Caco-2 (cell line): ENCODE measurements around the gene ZNF48. TPM values are rescaled to one million over a fixed set of nuclear protein-coding genes. Genes with fewer than 3 reads are reported as not detected.

Source experiments
- BruUV-seq: library from RNA; stranded (reverse); fragments of 400-500 nt; replicated peaks from 2 replicates; lab custom pipeline; 2021; lab: Mats Ljungman, UMichigan
- CTCF ChIA-PET: fragments of 300-600 bp; sonication (Branson Sonifier 250); formaldehyde crosslinking; loops from one replicate; lab custom pipeline; 2022; ENCODE audit warnings: antibody characterized with exemption; lab: Charles Lee
- POLR2A ChIA-PET: fragments of 300-600 bp; sonication (Branson Sonifier 250); formaldehyde crosslinking; loops from one replicate; lab custom pipeline; 2022; ENCODE audit warnings: antibody characterized with exemption; lab: Charles Lee
- DNase-seq, 2 experiments: peaks; one replicate each; pipeline versions ENCODE4 v3.0.0 to v3.0.0-alpha.2; 2020 to 2022
- H3K27me3 ChIP-seq: replicated peaks from 2 replicates; pipeline ENCODE4 v1.6.0; 2011; ENCODE audit warnings: low read length; ENCODE audit not compliant: control insufficient read depth, insufficient read depth
- H3K36me3 ChIP-seq: 2 replicates; pipeline ENCODE4 v1.5.1; 2011; ENCODE audit warnings: low read length; ENCODE audit not compliant: control insufficient read depth, insufficient read depth
- H3K4me1 ChIP-seq: fragments of 250-450 bp; sonication (Bioruptor Pico); 2 replicates; pipeline ENCODE4 v1.5.1; 2020; ENCODE audit warnings: mild to moderate bottlenecking
- H3K4me3 ChIP-seq: 2 replicates; pipeline ENCODE4 v1.5.1; 2011; ENCODE audit warnings: low read depth, mild to moderate bottlenecking, control low read depth, low read length
- H3K9me3 ChIP-seq: fragments of 250-450 bp; sonication (Bioruptor Pico); 2 replicates; pipeline ENCODE4 v1.5.1; 2020; ENCODE audit warnings: mild to moderate bottlenecking, moderate library complexity
- H3K27ac Mint-ChIP-seq: one replicate; pipeline ENCODE4 v1.8.0; 2022; ENCODE audit warnings: mixed read lengths; ENCODE audit not compliant: unreplicated experiment
- H3K27me3 Mint-ChIP-seq: one replicate; pipeline ENCODE4 v1.8.0; 2022; ENCODE audit warnings: mixed read lengths; ENCODE audit not compliant: insufficient read depth, unreplicated experiment
- H3K36me3 Mint-ChIP-seq: one replicate; pipeline ENCODE4 v1.8.0; 2022; ENCODE audit warnings: mild to moderate bottlenecking, mixed read lengths; ENCODE audit not compliant: insufficient read depth, unreplicated experiment
- H3K4me1 Mint-ChIP-seq: one replicate; pipeline ENCODE4 v1.8.0; 2022; ENCODE audit warnings: low read depth, mixed read lengths; ENCODE audit not compliant: unreplicated experiment
- H3K4me3 Mint-ChIP-seq: one replicate; pipeline ENCODE4 v1.8.0; 2022; ENCODE audit warnings: mild to moderate bottlenecking, moderate library complexity, mixed read lengths; ENCODE audit not compliant: unreplicated experiment
- H3K9me3 Mint-ChIP-seq: one replicate; pipeline ENCODE4 v1.8.0; 2022; ENCODE audit warnings: mixed read lengths; ENCODE audit not compliant: unreplicated experiment
- CTCF ChIP-seq, 2 experiments: fragments of 200-600 bp in 1 of 2; IDR thresholded peaks; 1 replicate in 1 of 2; 2 replicates in 1 of 2; pipeline versions ENCODE4 v1.5.1 to v1.8.0; 2011 to 2022; ENCODE audit warnings: antibody characterized with exemption in 1 of 2, control low read depth in 1 of 2, inconsistent platforms in 1 of 2, low read depth in 1 of 2, low read length in 1 of 2, mild to moderate bottlenecking in 1 of 2, moderate library complexity in 1 of 2; ENCODE audit not compliant: insufficient read depth in 1 of 2, severe bottlenecking in 1 of 2, unreplicated experiment in 1 of 2
- intact Hi-C: fragments of 100-400 bp; cut with micrococcal nuclease; formaldehyde crosslinking; loops from one replicate; pipeline ENCODE4 v1.10.0; 2022; ENCODE audit not compliant: unreplicated experiment
- total RNA-seq: library from RNA; stranded (reverse); gene quantifications from 2 replicates; pipeline ENCODE4 v1.2.3, GENCODE V29; 2022

Gene ZNF48
- total RNA-seq, 1 experiment from 2014 or later: 13.4 TPM

- H3K36me3 ChIP-seq: no peaks in the 10 kb centered on the region
- no peak overlapping the region; the same call in 1 of the 2 replicates for H3K4me3 ChIP-seq
- no TSS peak for BruUV-seq
- TF ChIP-seq CTCF (IDR thresholded peaks at IDR 0.05; ENCODE audit: insufficient read depth in 1 of 2, low read depth in 1 of 2, low read length in 1 of 2, severe bottlenecking in 1 of 2, unreplicated experiment in 1 of 2): no peak
- Mint-ChIP-seq H3K36me3 (peaks cover 26% of the 10 kb centered on the region), H3K9me3 (no peaks in the 10 kb centered on the region), H3K27me3 (no peaks in the 10 kb centered on the region), H3K4me1 (peaks cover 13% of the 10 kb centered on the region), H3K4me3 (peak overlapping the region; percentile 87), H3K27ac (no peak overlapping the region)
- no peaks in the 10 kb centered on the region for H3K9me3 ChIP-seq
- DNase-seq: no peak
- no peaks in the 10 kb centered on the region for H3K27me3 ChIP-seq
- intact Hi-C loops: no loop called here
- peaks cover 18% of the 10 kb centered on the region for H3K4me1 ChIP-seq
- CTCF ChIA-PET: no interaction called here
- POLR2A ChIA-PET: no interaction called here
Observed at GRCh38 chr16:30380072-30380802, 15.0 kb upstream of the ZNF48 start.

- intact Hi-C loops: no loop called here
- no peak overlapping the region for H3K4me3 Mint-ChIP-seq
- ChIA-PET CTCF (interaction anchor here (1.5 kb wide), 1 partner anchor 10 kb away, joined by 3 read pairs; the partner anchor contains the start of gene TBC1D10B), POLR2A (no interaction called here)
- BruUV-seq: no TSS peak
- TF ChIP-seq CTCF (IDR thresholded peaks at IDR 0.05; ENCODE audit: insufficient read depth in 1 of 2, low read depth in 1 of 2, low read length in 1 of 2, severe bottlenecking in 1 of 2, unreplicated experiment in 1 of 2): no peak
- Histone ChIP-seq H3K4me1 (peaks cover 15% of the 10 kb centered on the region), H3K9me3 (no peaks in the 10 kb centered on the region), H3K36me3 (no peaks in the 10 kb centered on the region), H3K4me3 (no peak overlapping the region), H3K27me3 (no peaks in the 10 kb centered on the region)
- peaks cover 13% of the 10 kb centered on the region for H3K4me1 Mint-ChIP-seq
- no peaks in the 10 kb centered on the region for H3K9me3 Mint-ChIP-seq
- DNase-seq: no peak
- H3K36me3 Mint-ChIP-seq: peaks cover 26% of the 10 kb centered on the region
- no peak overlapping the region for H3K27ac Mint-ChIP-seq
- no peaks in the 10 kb centered on the region for H3K27me3 Mint-ChIP-seq
Observed at GRCh38 chr16:30380803-30381208, 14.4 kb upstream of the ZNF48 start.

GRCh38 chr16:30381291-30382041 lies 13.8 kb upstream of the ZNF48 start:
- Mint-ChIP-seq H3K4me3 (no peak overlapping the region), H3K27me3 (no peaks in the 10 kb centered on the region), H3K9me3 (no peaks in the 10 kb centered on the region), H3K27ac (no peak overlapping the region), H3K4me1 (peaks cover 13% of the 10 kb centered on the region), H3K36me3 (peaks cover 26% of the 10 kb centered on the region)
- Histone ChIP-seq H3K4me1 (peaks cover 8% of the 10 kb centered on the region), H3K4me3 (no peak overlapping the region), H3K27me3 (no peaks in the 10 kb centered on the region), H3K36me3 (no peaks in the 10 kb centered on the region), H3K9me3 (no peaks in the 10 kb centered on the region)
- ChIA-PET POLR2A (interaction anchor here (1.1 kb wide), 1 partner anchor 21 kb away, joined by 3 read pairs; no protein-coding TSS in a partner anchor), CTCF (interaction anchor here (1.5 kb wide), 1 partner anchor 11 kb away, joined by 3 read pairs; the partner anchor contains the start of gene TBC1D10B)
- BruUV-seq: no TSS peak
- no peak for TF ChIP-seq CTCF (IDR thresholded peaks at IDR 0.05; ENCODE audit: insufficient read depth in 1 of 2, low read depth in 1 of 2, low read length in 1 of 2, severe bottlenecking in 1 of 2, unreplicated experiment in 1 of 2)
- intact Hi-C loops: no loop called here
- DNase-seq: no peak
